CD4-positive, alpha-beta T cell (primary cell): ENCODE data around the gene DDI1. TPM values are rescaled to one million over a fixed set of nuclear protein-coding genes. Genes with fewer than 3 reads are reported as not detected.

ENCODE experiments used
- ATAC-seq: fragments of 200-7000 bp; cut with Tn5 transposase; one replicate; pipeline ENCODE4 v1.10.0; 2022; ENCODE audit warnings: mild to moderate bottlenecking; ENCODE audit not compliant: poor library complexity
- CTCF ChIA-PET: fragments of 350-600 bp; sonication (Branson Sonifier 250); formaldehyde crosslinking; loops from one replicate; lab custom pipeline; 2021; ENCODE audit warnings: antibody characterized with exemption, inconsistent platforms; lab: Charles Lee
- POLR2A ChIA-PET: fragments of 350-600 bp; sonication (Branson Sonifier 250); formaldehyde crosslinking; loops from one replicate; lab custom pipeline; 2021; ENCODE audit warnings: antibody characterized with exemption, inconsistent platforms; lab: Charles Lee
- DNase-seq, 14 experiments: peaks; one replicate each; pipeline ENCODE4 v3.0.0-alpha.2; 2013 to 2020; ENCODE audit warnings: mixed read lengths in 2 of 14
- H3K27ac ChIP-seq, 2 donors: one replicate each; pipeline versions ENCODE4 v1.5.1 to v1.7.0; 2013; ENCODE audit warnings: low read length in 2 of 2, low read depth in 1 of 2, mild to moderate bottlenecking in 1 of 2
- H3K27me3 ChIP-seq, 2 experiments: 1 replicate in 1 of 2; 2 replicates in 1 of 2; pipeline versions ENCODE4 v1.6.1 to v1.7.0; 2013; ENCODE audit warnings: low read length in 2 of 2, control low read depth in 1 of 2, mild to moderate bottlenecking in 1 of 2, moderate library complexity in 1 of 2; ENCODE audit not compliant: insufficient read depth in 2 of 2, control insufficient read depth in 1 of 2
- H3K36me3 ChIP-seq: one replicate; pipeline ENCODE4 v1.6.1; 2013; ENCODE audit warnings: low read length, control low read depth; ENCODE audit not compliant: insufficient read depth
- H3K4me1 ChIP-seq: one replicate; pipeline ENCODE4 v1.6.1; 2013; ENCODE audit warnings: low read length, control low read depth; ENCODE audit not compliant: insufficient read depth
- H3K4me3 ChIP-seq: one replicate; pipeline ENCODE4 v1.5.1; 2013; ENCODE audit warnings: mild to moderate bottlenecking, low read length, moderate library complexity
- H3K9me3 ChIP-seq, 2 experiments: 1 replicate in 1 of 2; 2 replicates in 1 of 2; pipeline versions ENCODE4 v1.6.1 to v1.7.0; 2013; ENCODE audit warnings: low read length in 2 of 2, mild to moderate bottlenecking in 2 of 2, control low read depth in 1 of 2, moderate library complexity in 1 of 2; ENCODE audit not compliant: control insufficient read depth in 1 of 2, insufficient read depth in 1 of 2
- H3K27ac Mint-ChIP-seq: one replicate; pipeline ENCODE4 v1.8.0; 2020; ENCODE audit warnings: mixed read lengths
- H3K27me3 Mint-ChIP-seq: one replicate; pipeline ENCODE4 v1.8.0; 2021; ENCODE audit warnings: mixed read lengths
- H3K36me3 Mint-ChIP-seq: one replicate; pipeline ENCODE4 v1.8.0; 2021; ENCODE audit warnings: low read depth, mixed read lengths
- H3K4me1 Mint-ChIP-seq: one replicate; pipeline ENCODE4 v1.8.0; 2021; ENCODE audit warnings: low read depth, mixed read lengths
- H3K4me3 Mint-ChIP-seq: one replicate; pipeline ENCODE4 v1.8.0; 2020; ENCODE audit warnings: mild to moderate bottlenecking, mixed read lengths
- H3K9me3 Mint-ChIP-seq: one replicate; pipeline ENCODE4 v1.8.0; 2020; ENCODE audit warnings: mixed read lengths
- CTCF ChIP-seq: fragments of 200-600 bp; IDR thresholded peaks from one replicate; pipeline ENCODE4 v1.8.0; 2022; ENCODE audit warnings: antibody characterized with exemption, mild to moderate bottlenecking
- intact Hi-C, 2 experiments: fragments of 100-400 bp; cut with DNase I in 1 of 2; cut with micrococcal nuclease in 1 of 2; formaldehyde crosslinking; loops; one replicate each; pipeline versions ENCODE4 v1.15.1 to v1.9.0; 2023 to 2025; cut with DNase I, micrococcal nuclease
- total RNA-seq, 174 experiments: library from RNA in 2 of 174; stranded (reverse) in 2 of 174; gene quantifications; one replicate each; pipeline ENCODE4 v1.2.3 and lab custom pipeline; 2021 to 2026

Gene DDI1
- total RNA-seq, 2 experiments from 2014 or later = not detected

GRCh38 chr11:104078995-104079394 lies 42.6 kb downstream of the DDI1 start:
- Mint-ChIP-seq H3K9me3 (no peaks in the 10 kb centered on the region), H3K27me3 (no peaks in the 10 kb centered on the region), H3K27ac (no peak overlapping the region), H3K36me3 (no peaks in the 10 kb centered on the region), H3K4me3 (no peak overlapping the region), H3K4me1 (no peaks in the 10 kb centered on the region)
- Histone ChIP-seq H3K4me3 (no peak overlapping the region), H3K4me1 (no peaks in the 10 kb centered on the region), H3K9me3 (no peaks in the 10 kb centered on the region), H3K27me3 (no peaks in the 10 kb centered on the region), H3K27ac (no peak overlapping the region), H3K36me3 (no peaks in the 10 kb centered on the region)
- intact Hi-C loops = no loop called here
- POLR2A ChIA-PET = no interaction called here
- no peak for DNase-seq
- ATAC-seq = no peak
- CTCF ChIA-PET = no interaction called here
- TF ChIP-seq CTCF = no peak

GRCh38 chr11:104086621-104087020 lies 50.2 kb downstream of the DDI1 start:
- TF ChIP-seq CTCF = no peak
- Histone ChIP-seq H3K27ac (no peak overlapping the region), H3K4me3 (no peak overlapping the region), H3K36me3 (no peaks in the 10 kb centered on the region), H3K9me3 (no peaks in the 10 kb centered on the region), H3K4me1 (no peaks in the 10 kb centered on the region), H3K27me3 (no peaks in the 10 kb centered on the region)
- CTCF ChIA-PET = no interaction called here
- no peaks in the 10 kb centered on the region for H3K4me1 Mint-ChIP-seq
- DNase-seq = no peak
- POLR2A ChIA-PET = no interaction called here
- ATAC-seq = no peak
- no peaks in the 10 kb centered on the region for H3K9me3 Mint-ChIP-seq
- H3K4me3 Mint-ChIP-seq = no peak overlapping the region
- intact Hi-C loops = no loop called here
- no peaks in the 10 kb centered on the region for H3K27me3 Mint-ChIP-seq
- H3K36me3 Mint-ChIP-seq = no peaks in the 10 kb centered on the region
- no peak overlapping the region for H3K27ac Mint-ChIP-seq

Other genes starting within 250 kb of the DDI1 start
- gene PDGFD, start 127.5 kb downstream of the DDI1 start, total RNA-seq = not detected